Activated naive CD4-positive, alpha-beta T cell treated with anti-CD3 and anti-CD28 coated beads for 36 hours (primary cell): ENCODE data around the gene NDUFS5. TPM values are rescaled to one million over a fixed set of nuclear protein-coding genes. Genes with fewer than 3 reads are reported as not detected.
"Not testable (repeated sequence)": the region's sequence is repeated elsewhere in the genome, so short reads cannot be mapped to it uniquely, and the experiment has no call there.

Experiments used
- CTCF ChIA-PET: fragments of 350-600 bp; sonication (Branson Sonifier 250); formaldehyde crosslinking; loops from one replicate; lab custom pipeline; 2021; ENCODE audit warnings: antibody characterized with exemption; lab: Charles Lee
- DNase-seq: peaks from one replicate; pipeline ENCODE4 v3.0.0-alpha.2; 2020
- H3K27ac Mint-ChIP-seq: one replicate; pipeline ENCODE4 v1.8.0; 2021; ENCODE audit warnings: mild to moderate bottlenecking, mixed read lengths
- H3K27me3 Mint-ChIP-seq: one replicate; pipeline ENCODE4 v1.8.0; 2021; ENCODE audit warnings: low read depth, mixed read lengths
- H3K36me3 Mint-ChIP-seq: one replicate; pipeline ENCODE4 v1.8.0; 2021; ENCODE audit warnings: low read depth, mixed read lengths
- H3K4me1 Mint-ChIP-seq: one replicate; pipeline ENCODE4 v1.8.0; 2021; ENCODE audit warnings: low read depth, mixed read lengths
- H3K4me3 Mint-ChIP-seq: one replicate; pipeline ENCODE4 v1.8.0; 2021; ENCODE audit warnings: mild to moderate bottlenecking, moderate library complexity, mixed read lengths
- H3K9me3 Mint-ChIP-seq: one replicate; pipeline ENCODE4 v1.8.0; 2021; ENCODE audit warnings: mixed read lengths
- intact Hi-C: fragments of 100-400 bp; cut with micrococcal nuclease; formaldehyde crosslinking; loops from one replicate; pipeline ENCODE4 v1.15.1; 2023
- total RNA-seq, 2 experiments: library from RNA; stranded (reverse); gene quantifications; one replicate each; pipeline ENCODE4 v1.2.3, GENCODE V29; 2021

NDUFS5 gene
- total RNA-seq, 2 experiments from 2014 or later, result 226 TPM

GRCh38 chr1:39050001-39050400 is 23.9 kb downstream of the NDUFS5 start:
- H3K4me3 Mint-ChIP-seq, result no peak overlapping the region
- intact Hi-C loops, result no loop called here
- H3K4me1 Mint-ChIP-seq, result peaks cover 7% of the 10 kb centered on the region
- H3K9me3 Mint-ChIP-seq, result no peaks in the 10 kb centered on the region
- H3K27me3 Mint-ChIP-seq, result no peaks in the 10 kb centered on the region
- no peak for DNase-seq
- H3K36me3 Mint-ChIP-seq, result peaks cover 4% of the 10 kb centered on the region
- H3K27ac Mint-ChIP-seq, result no peak overlapping the region
- CTCF ChIA-PET, result no interaction called here

- H3K36me3 Mint-ChIP-seq, H3K4me1 Mint-ChIP-seq, intact Hi-C loops, H3K27me3 Mint-ChIP-seq, DNase-seq, H3K27ac Mint-ChIP-seq, H3K9me3 Mint-ChIP-seq, H3K4me3 Mint-ChIP-seq: not testable (repeated sequence)
- CTCF ChIA-PET, result interaction anchor here (0.6 kb wide), 2 partner anchors 35 to 212 kb away, joined by 3 to 6 read pairs; no protein-coding TSS in a partner anchor
Measured at GRCh38 chr1:39051193-39051850, 25.2 kb downstream of the NDUFS5 start.

GRCh38 chr1:39051956-39052355 is 25.8 kb downstream of the NDUFS5 start:
- Mint-ChIP-seq H3K27ac (no peak overlapping the region), H3K4me3 (no peak overlapping the region), H3K36me3 (peaks cover 4% of the 10 kb centered on the region), H3K27me3 (no peaks in the 10 kb centered on the region), H3K9me3 (no peaks in the 10 kb centered on the region), H3K4me1 (peaks cover 7% of the 10 kb centered on the region)
- intact Hi-C loops, result no loop called here
- CTCF ChIA-PET, result no interaction called here
- no peak for DNase-seq

GRCh38 chr1:39055213-39055710 is 29.1 kb downstream of the NDUFS5 start:
- H3K27me3 Mint-ChIP-seq, CTCF ChIA-PET, DNase-seq, H3K27ac Mint-ChIP-seq, H3K9me3 Mint-ChIP-seq, H3K36me3 Mint-ChIP-seq, H3K4me3 Mint-ChIP-seq, intact Hi-C loops, H3K4me1 Mint-ChIP-seq: not testable (repeated sequence)

GRCh38 chr1:39061516-39061915 is 35.4 kb downstream of the NDUFS5 start:
- not testable (repeated sequence) for H3K27ac Mint-ChIP-seq
- CTCF ChIA-PET, result interaction anchor here (0.8 to 1.1 kb wide), 2 partner anchors 27 to 994 kb away, joined by 3 to 8 read pairs; no protein-coding TSS in a partner anchor

GRCh38 chr1:39061951-39062350 is 35.8 kb downstream of the NDUFS5 start:
- H3K4me1 Mint-ChIP-seq, result no peaks in the 10 kb centered on the region
- CTCF ChIA-PET, result interaction anchor here (1.1 kb wide), 1 partner anchor 26 kb away, joined by 8 read pairs; no protein-coding TSS in a partner anchor
- intact Hi-C loops, result no loop called here
- H3K27me3 Mint-ChIP-seq, result no peaks in the 10 kb centered on the region
- H3K27ac Mint-ChIP-seq, result no peak overlapping the region
- DNase-seq, result no peak
- no peaks in the 10 kb centered on the region for H3K9me3 Mint-ChIP-seq
- no peak overlapping the region for H3K4me3 Mint-ChIP-seq
- no peaks in the 10 kb centered on the region for H3K36me3 Mint-ChIP-seq

More at GRCh38 chr1:39061516-39061915, 35.4 kb downstream of the NDUFS5 start:
- H3K27me3 Mint-ChIP-seq, intact Hi-C loops, H3K4me1 Mint-ChIP-seq, DNase-seq, H3K4me3 Mint-ChIP-seq, H3K9me3 Mint-ChIP-seq, H3K36me3 Mint-ChIP-seq: not testable (repeated sequence)

- CTCF ChIA-PET, result no interaction called here
- no peaks in the 10 kb centered on the region for H3K9me3 Mint-ChIP-seq
- H3K4me1 Mint-ChIP-seq, result no peaks in the 10 kb centered on the region
- no peak overlapping the region for H3K4me3 Mint-ChIP-seq
- no peak overlapping the region for H3K27ac Mint-ChIP-seq
- H3K27me3 Mint-ChIP-seq, result no peaks in the 10 kb centered on the region
- H3K36me3 Mint-ChIP-seq, result no peaks in the 10 kb centered on the region
- DNase-seq, result no peak
- intact Hi-C loops, result no loop called here
Measured at GRCh38 chr1:39063191-39063590, 37.0 kb downstream of the NDUFS5 start.

GRCh38 chr1:39063775-39064174 is 37.6 kb downstream of the NDUFS5 start:
- H3K36me3 Mint-ChIP-seq, result no peaks in the 10 kb centered on the region
- no peak for DNase-seq
- H3K4me3 Mint-ChIP-seq, result no peak overlapping the region
- no peaks in the 10 kb centered on the region for H3K27me3 Mint-ChIP-seq
- CTCF ChIA-PET, result interaction anchor here (0.7 kb wide), 1 partner anchor 13 kb away, joined by 3 read pairs; no protein-coding TSS in a partner anchor
- H3K27ac Mint-ChIP-seq, result no peak overlapping the region
- no peaks in the 10 kb centered on the region for H3K4me1 Mint-ChIP-seq
- intact Hi-C loops, result no loop called here
- H3K9me3 Mint-ChIP-seq, result no peaks in the 10 kb centered on the region

GRCh38 chr1:39065542-39065941 is 39.4 kb downstream of the NDUFS5 start:
- Mint-ChIP-seq H3K27ac (no peak overlapping the region), H3K9me3 (no peaks in the 10 kb centered on the region), H3K27me3 (no peaks in the 10 kb centered on the region), H3K4me1 (no peaks in the 10 kb centered on the region), H3K4me3 (no peak overlapping the region), H3K36me3 (peaks cover 2% of the 10 kb centered on the region)
- no peak for DNase-seq
- intact Hi-C loops, result no loop called here
- CTCF ChIA-PET, result no interaction called here

- H3K36me3 Mint-ChIP-seq, H3K27me3 Mint-ChIP-seq, H3K4me3 Mint-ChIP-seq, H3K4me1 Mint-ChIP-seq, H3K27ac Mint-ChIP-seq, H3K9me3 Mint-ChIP-seq, DNase-seq, intact Hi-C loops: not testable (repeated sequence)
- CTCF ChIA-PET, result interaction anchor here (0.6 to 0.7 kb wide), 2 partner anchors 34 to 340 kb away, joined by 3 read pairs; no protein-coding TSS in a partner anchor
Measured at GRCh38 chr1:39068227-39068626, 42.1 kb downstream of the NDUFS5 start.

GRCh38 chr1:39071557-39071956 is 45.4 kb downstream of the NDUFS5 start:
- DNase-seq, intact Hi-C loops: not testable (repeated sequence)

GRCh38 chr1:39076127-39076798 is 50.1 kb downstream of the NDUFS5 start:
- H3K9me3 Mint-ChIP-seq, result peaks cover 7% of the 10 kb centered on the region
- H3K4me1 Mint-ChIP-seq, result peaks cover 2% of the 10 kb centered on the region
- no peak overlapping the region for H3K4me3 Mint-ChIP-seq
- CTCF ChIA-PET, result interaction anchor here (0.6 kb wide), 1 partner anchor 13 kb away, joined by 3 read pairs; no protein-coding TSS in a partner anchor
- DNase-seq, result no peak
- no peaks in the 10 kb centered on the region for H3K36me3 Mint-ChIP-seq
- H3K27ac Mint-ChIP-seq, result no peak overlapping the region
- intact Hi-C loops, result no loop called here
- H3K27me3 Mint-ChIP-seq, result peaks cover 11% of the 10 kb centered on the region

More at GRCh38 chr1:39071557-39071956, 45.4 kb downstream of the NDUFS5 start:
- H3K4me1 Mint-ChIP-seq, H3K4me3 Mint-ChIP-seq, H3K27me3 Mint-ChIP-seq, CTCF ChIA-PET, H3K36me3 Mint-ChIP-seq, H3K9me3 Mint-ChIP-seq, H3K27ac Mint-ChIP-seq: not testable (repeated sequence)
